DOHH2 (cell line): ENCODE measurements around the gene ATP2B2.

ENCODE experiments used
- H3F3A ChIP-seq: fragments of 200-600 bp; sonication (generic), shearing (Covaris generic); 2 replicates; pipeline ENCODE4 v1.6.0; 2016; ENCODE audit warnings: antibody characterized with exemption, mild to moderate bottlenecking; ENCODE audit not compliant: control insufficient read depth, insufficient read depth
- H3K27ac ChIP-seq: fragments of 200-600 bp; sonication (generic); 2 replicates; pipeline ENCODE4 v1.5.1; 2014; ENCODE audit warnings: low read depth, mild to moderate bottlenecking, low read length, moderate library complexity
- H3K27me3 ChIP-seq: fragments of 200-600 bp; sonication (generic); 2 replicates; pipeline ENCODE4 v1.6.1; 2014; ENCODE audit warnings: mild to moderate bottlenecking, low read length, mixed read lengths; ENCODE audit not compliant: control insufficient read depth
- H3K36me3 ChIP-seq: fragments of 200-600 bp; sonication (generic); 2 replicates; pipeline ENCODE4 v1.6.1; 2014; ENCODE audit warnings: mild to moderate bottlenecking, low read length, moderate library complexity, mixed read lengths; ENCODE audit not compliant: control insufficient read depth
- H3K4me1 ChIP-seq: fragments of 200-600 bp; sonication (generic); 2 replicates; pipeline ENCODE4 v1.6.1; 2014; ENCODE audit warnings: mild to moderate bottlenecking, low read length, mixed read lengths; ENCODE audit not compliant: control insufficient read depth
- H3K4me2 ChIP-seq: fragments of 200-600 bp; sonication (generic); 2 replicates; pipeline ENCODE4 v1.6.0; 2014; ENCODE audit warnings: mild to moderate bottlenecking, low read length, moderate library complexity
- H3K4me3 ChIP-seq: fragments of 200-600 bp; sonication (generic); 2 replicates; pipeline ENCODE4 v1.5.1; 2014; ENCODE audit warnings: mild to moderate bottlenecking, low read length, mixed read lengths
- H3K79me2 ChIP-seq: fragments of 200-600 bp; sonication (generic); 2 replicates; pipeline ENCODE4 v1.6.1; 2014; ENCODE audit warnings: mild to moderate bottlenecking, low read length, mixed read lengths; ENCODE audit not compliant: control insufficient read depth
- H3K9me2 ChIP-seq: fragments of 200-600 bp; sonication (generic); replicated peaks from 2 replicates; pipeline ENCODE4 v1.6.1; 2014; ENCODE audit warnings: mild to moderate bottlenecking, low read length, mixed read lengths; ENCODE audit not compliant: control insufficient read depth
- H3K9me3 ChIP-seq: fragments of 200-600 bp; sonication (generic); 2 replicates; pipeline ENCODE4 v1.6.1; 2014; ENCODE audit warnings: antibody characterized with exemption, low read length, mixed read lengths; ENCODE audit not compliant: control insufficient read depth, insufficient read depth
- H4K20me1 ChIP-seq: fragments of 200-600 bp; sonication (generic); 2 replicates; pipeline ENCODE4 v1.6.0; 2014; ENCODE audit warnings: low read depth, mild to moderate bottlenecking, antibody characterized with exemption, low read length, moderate library complexity; ENCODE audit not compliant: control insufficient read depth, insufficient read depth
- CTCF ChIP-seq: fragments of 200-600 bp; sonication (generic); IDR thresholded peaks from one replicate; pipeline ENCODE4 v1.5.1; 2014; ENCODE audit warnings: antibody characterized with exemption, mild to moderate bottlenecking, low read depth, low read length; ENCODE audit not compliant: poor library complexity, severe bottlenecking
- EZH2phosphoT487 ChIP-seq: fragments of 200-600 bp; sonication (generic); IDR thresholded peaks from 2 replicates; pipeline ENCODE4 v1.6.1; 2017; ENCODE audit warnings: borderline replicate concordance, mild to moderate bottlenecking, antibody characterized with exemption, low read length, moderate library complexity, mixed read lengths

ATP2B2 gene

GRCh38 chr3:10504171-10505049 is 976 bp downstream of the ATP2B2 start:
- Histone ChIP-seq H3K27ac (no peak overlapping the region), H3K79me2 (no peaks in the 10 kb centered on the region), H3K27me3 (peaks cover 11% of the 10 kb centered on the region; the same call in 1 of the 2 replicates), H3K36me3 (no peaks in the 10 kb centered on the region), H3K9me3 (no peaks in the 10 kb centered on the region), H4K20me1 (no peaks in the 10 kb centered on the region), H3K4me2 (no peak overlapping the region), H3K4me3 (no peak overlapping the region), H3K4me1 (no peaks in the 10 kb centered on the region), H3K9me2 (no peaks in the 10 kb centered on the region), H3F3A (no peaks in the 10 kb centered on the region)
- TF ChIP-seq CTCF (no peak), EZH2phosphoT487 (no peak)

DNA sequence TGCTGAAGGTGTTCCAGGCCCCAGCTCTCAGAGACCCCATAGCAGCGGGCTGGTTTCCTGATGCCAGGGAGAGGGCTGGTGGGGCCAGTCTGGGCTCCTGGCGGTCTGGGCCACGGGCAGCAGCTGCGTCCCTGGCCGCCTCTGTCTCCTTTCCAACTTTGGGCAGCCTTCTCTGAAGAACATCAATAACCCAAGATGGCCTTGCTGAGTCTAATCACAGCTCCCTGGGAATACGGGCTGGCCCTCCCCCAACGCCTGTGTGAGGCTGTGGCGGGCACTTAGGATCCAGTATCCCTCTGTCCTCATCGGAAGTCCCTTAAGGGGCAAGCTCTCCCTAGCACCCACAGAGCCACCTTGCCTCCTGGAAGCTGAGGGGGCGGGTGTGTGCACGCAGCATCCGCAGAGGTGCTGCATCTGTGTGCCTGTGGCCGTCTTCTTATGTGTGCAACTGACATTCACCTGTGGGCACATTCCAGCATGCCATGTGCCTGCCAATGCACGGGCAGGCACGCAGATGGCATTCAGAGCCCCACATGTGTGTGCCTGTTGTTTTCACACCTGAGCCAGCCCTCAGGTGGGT is 2.1 kb downstream of the ATP2B2 start:
- no peaks in the 10 kb centered on the region for H3K4me1 ChIP-seq
- H3K27me3 ChIP-seq, result peaks cover 11% of the 10 kb centered on the region; the same call in 1 of the 2 replicates

GRCh38 chr3:10502185-10502880 is 3.1 kb downstream of the ATP2B2 start:
- H3K27ac ChIP-seq, result no peak overlapping the region
- H3K27me3 ChIP-seq, result peaks cover 11% of the 10 kb centered on the region; the same call in 1 of the 2 replicates
- no peaks in the 10 kb centered on the region for H3K9me2 ChIP-seq
- H3K4me2 ChIP-seq, result no peak overlapping the region
- no peaks in the 10 kb centered on the region for H3K9me3 ChIP-seq
- no peaks in the 10 kb centered on the region for H3K79me2 ChIP-seq
- no peaks in the 10 kb centered on the region for H3F3A ChIP-seq
- no peaks in the 10 kb centered on the region for H4K20me1 ChIP-seq
- no peaks in the 10 kb centered on the region for H3K36me3 ChIP-seq
- TF ChIP-seq EZH2phosphoT487 (no peak), CTCF (no peak)
- H3K4me1 ChIP-seq, result no peaks in the 10 kb centered on the region
- H3K4me3 ChIP-seq, result no peak overlapping the region

More for the DNA sequence above, 2.1 kb downstream of the ATP2B2 start:
- Histone ChIP-seq H3K79me2 (no peaks in the 10 kb centered on the region), H3K9me3 (no peaks in the 10 kb centered on the region), H3F3A (no peaks in the 10 kb centered on the region), H3K4me3 (no peak overlapping the region), H3K9me2 (no peaks in the 10 kb centered on the region), H4K20me1 (no peaks in the 10 kb centered on the region), H3K27ac (no peak overlapping the region), H3K36me3 (no peaks in the 10 kb centered on the region), H3K4me2 (no peak overlapping the region)
- TF ChIP-seq CTCF (no peak), EZH2phosphoT487 (no peak)
